K562 (cell line): ENCODE measurements around the gene PIP5KL1. TPM values are rescaled to one million over a fixed set of nuclear protein-coding genes. Genes with fewer than 3 reads are reported as not detected.
A peak's percentile ranks its signal among the peaks of the same experiment; 100 is the strongest.

Source experiments
- CREB3 ChIP-seq: fragments of 450-650 bp; conservative IDR thresholded peaks from 2 replicates; pipeline ENCODE4 v1.6.1; 2016; ENCODE audit warnings: missing genetic modification characterization, low read depth, mild to moderate bottlenecking, missing compliant biosample characterization, moderate library complexity
- DIDO1 ChIP-seq: fragments of 450-650 bp; IDR thresholded peaks from 2 replicates; pipeline ENCODE4 v1.6.1; 2016; ENCODE audit warnings: low read depth, missing biosample characterization, missing genetic modification characterization
- E2F6 ChIP-seq, 2 experiments: IDR thresholded peaks; 2 replicates each; pipeline ENCODE4 v1.6.1; 2011; ENCODE audit warnings: borderline replicate concordance in 1 of 2, control low read depth in 1 of 2, low read depth in 1 of 2, low read length in 1 of 2, mild to moderate bottlenecking in 1 of 2, mixed read lengths in 1 of 2, moderate library complexity in 1 of 2; ENCODE audit not compliant: insufficient read depth in 1 of 2, insufficient read length in 1 of 2, poor library complexity in 1 of 2, severe bottlenecking in 1 of 2; ENCODE audit errors: extremely low read depth in 1 of 2
- EP300 ChIP-seq: IDR thresholded peaks from 2 replicates; pipeline ENCODE4 v1.6.1; 2012; ENCODE audit warnings: low read length, improper control_type of control experiment
- ID3 ChIP-seq, 2 experiments: fragments of 250-450 bp in 1 of 2; fragments of 450-650 bp in 1 of 2; sonication (Bioruptor Pico) in 1 of 2; IDR thresholded peaks; 2 replicates each; pipeline versions ENCODE4 v1.6.1 to v1.8.0; 2016 to 2021; ENCODE audit warnings: mild to moderate bottlenecking in 2 of 2, moderate library complexity in 2 of 2, missing compliant biosample characterization in 1 of 2, missing genetic modification characterization in 1 of 2
- MEF2D ChIP-seq: conservative IDR thresholded peaks from 2 replicates; pipeline ENCODE4 v1.6.1; 2016; ENCODE audit warnings: low read depth, missing genetic modification characterization, missing compliant biosample characterization
- MLX ChIP-seq, 2 experiments: fragments of 450-650 bp in 1 of 2; sonication (generic) in 1 of 2; formaldehyde crosslinking; conservative IDR thresholded peaks; 2 replicates each; pipeline versions ENCODE4 v1.4.0 to v1.8.1; 2020 to 2022; ENCODE audit warnings: mild to moderate bottlenecking in 1 of 2, missing genetic modification reagents in 1 of 2
- NELFE ChIP-seq: IDR thresholded peaks from 2 replicates; pipeline ENCODE4 v1.6.1; 2011; ENCODE audit warnings: mild to moderate bottlenecking; ENCODE audit not compliant: insufficient read depth, insufficient read length
- POLR2H ChIP-seq: IDR thresholded peaks from 2 replicates; pipeline ENCODE4 v1.6.1; 2016; ENCODE audit warnings: missing genetic modification characterization, low read depth, mild to moderate bottlenecking, control low read depth, missing compliant biosample characterization, moderate library complexity
- TAL1 ChIP-seq: fragments of 450-650 bp; IDR thresholded peaks from 2 replicates; pipeline ENCODE4 v1.6.1; 2016; ENCODE audit warnings: mild to moderate bottlenecking
- ZBTB33 ChIP-seq: sonication (generic); formaldehyde crosslinking; IDR thresholded peaks from 2 replicates; pipeline ENCODE4 v1.8.1; 2023; ENCODE audit warnings: mild to moderate bottlenecking, missing genetic modification reagents
- ZNF197 ChIP-seq: fragments of 200-800 bp; sonication (Bioruptor generic); IDR thresholded peaks from 2 replicates; pipeline ENCODE4 v1.6.1; 2016; ENCODE audit warnings: low read depth, missing genetic modification characterization, missing compliant biosample characterization
- ZNF511 ChIP-seq: sonication (generic); formaldehyde crosslinking; IDR thresholded peaks from 2 replicates; pipeline ENCODE4 v1.8.0; 2022; ENCODE audit warnings: mild to moderate bottlenecking, missing genetic modification reagents
- ZNF512 ChIP-seq: IDR thresholded peaks from 2 replicates; pipeline ENCODE4 v1.6.1; 2016; ENCODE audit warnings: missing genetic modification characterization, missing compliant biosample characterization
- ZNF639 ChIP-seq, 2 experiments: fragments of 200-800 bp in 1 of 2; sonication (Bioruptor generic) in 1 of 2; sonication (generic) in 1 of 2; formaldehyde crosslinking in 1 of 2; IDR thresholded peaks in 1 of 2; conservative IDR thresholded peaks in 1 of 2; 2 replicates each; pipeline versions ENCODE4 v1.5.0 to v1.6.1; 2016 to 2020; ENCODE audit warnings: missing compliant biosample characterization in 1 of 2, missing genetic modification characterization in 1 of 2, missing genetic modification reagents in 1 of 2
- polyA plus RNA-seq, 8 experiments: library from polyadenylated mRNA; depleted of rRNA in 4 of 8; stranded (reverse) in 5 of 8; unstranded in 3 of 8; fragments of >200 nt; fragmentation: Nextera tagmentation in 2 of 8; fragmentation: Illumina TruSeq in 1 of 8; extraction: Ambion mirVana in 2 of 8; extraction: Trizol in 1 of 8; gene quantifications; 2 replicates each; pipeline versions ENCODE4 v1.2.1 to v1.2.3, GENCODE V29; 2011 to 2014; ENCODE audit warnings: inconsistent platforms in 1 of 8, missing spikeins in 1 of 8
- total RNA-seq, 7 experiments: library from RNA; depleted of rRNA in 6 of 7; stranded (reverse); fragments of >200 nt in 6 of 7; fragmentation: Illumina TruSeq in 2 of 7; extraction: Trizol in 2 of 7; gene quantifications; 2 replicates each; pipeline versions ENCODE4 v1.2.1 to v1.2.3, GENCODE V29; 2011 to 2021; ENCODE audit warnings: low replicate concordance in 1 of 7

The PIP5KL1 gene
- total and polyA plus RNA-seq, 9 of the 15 experiments (the other 6 are each of a cell fraction or from before 2014, with no cell fraction given) = 0.18 to 4.8 (median 1.2) TPM

- TF ChIP-seq ZNF512 (tag) (no peak), ID3 (CRISPR knock-in tag; IDR thresholded peaks at IDR 0.05) (no peak), ID3 (tag; IDR thresholded peaks at IDR 0.05) (no peak), EP300 (no peak), ZNF639 (CRISPR knock-in tag; conservative IDR thresholded peaks at IDR 0.05 in 1 of 2, IDR thresholded peaks at IDR 0.05 in 1 of 2) (no peak), E2F6 (IDR thresholded peaks at IDR 0.05; ENCODE audit: borderline replicate concordance in 1 of 2, extremely low read depth in 1 of 2, insufficient read depth in 1 of 2, insufficient read length in 1 of 2, low read depth in 1 of 2, low read length in 1 of 2, poor library complexity in 1 of 2, severe bottlenecking in 1 of 2) (peak in 1 of 2 experiments; percentile 16), TAL1 (no peak), MLX (CRISPR knock-in tag; conservative IDR thresholded peaks at IDR 0.05) (no peak), MEF2D (tag) (no peak), ZBTB33 (CRISPR knock-in tag) (peak; percentile 82), DIDO1 (tag) (no peak), ZNF511 (0 out of 2 replicates have a peak, but pooled peaks have one; percentile 34), NELFE (no peak), CREB3 (tag) (no peak), POLR2H (no peak), ZNF197 (no peak)
Measured at GRCh38 chr9:127898433-127899127, 32.0 kb downstream of the PIP5KL1 start (continued).
